Osteoblast (primary cell): ENCODE measurements around the gene ZNF519. TPM values are rescaled to one million over a fixed set of nuclear protein-coding genes. Genes with fewer than 3 reads are reported as not detected.
"Not testable (repeated sequence)": the region's sequence is repeated elsewhere in the genome, so short reads cannot be mapped to it uniquely, and the experiment has no call there.

Experiments
- DNase-seq: peaks from one replicate; pipeline ENCODE4 v3.0.0; 2011; ENCODE audit warnings: low spot score, mixed read lengths; ENCODE audit not compliant: insufficient read length; ENCODE audit errors: missing footprints
- H2AFZ ChIP-seq: 2 replicates; pipeline ENCODE4 v1.6.0; 2011; ENCODE audit warnings: mild to moderate bottlenecking, low read length
- H3K27ac ChIP-seq: 2 replicates; pipeline ENCODE4 v1.5.1; 2011; ENCODE audit warnings: mild to moderate bottlenecking, low read depth, low read length, moderate library complexity
- H3K27me3 ChIP-seq: 2 replicates; pipeline ENCODE4 v1.6.0; 2012; ENCODE audit warnings: mild to moderate bottlenecking, control low read depth, inconsistent platforms, low read length, moderate library complexity; ENCODE audit not compliant: insufficient read depth
- H3K36me3 ChIP-seq: 2 replicates; pipeline ENCODE4 v1.5.1; 2011; ENCODE audit warnings: mild to moderate bottlenecking, low read length, control low read depth, moderate library complexity; ENCODE audit not compliant: insufficient read depth
- H3K4me1 ChIP-seq: 2 replicates; pipeline ENCODE4 v1.5.1; 2011; ENCODE audit warnings: mild to moderate bottlenecking, low read length, control low read depth, moderate library complexity; ENCODE audit not compliant: insufficient read depth
- H3K4me2 ChIP-seq: 2 replicates; pipeline ENCODE4 v1.6.0; 2011; ENCODE audit warnings: mild to moderate bottlenecking, low read length; ENCODE audit not compliant: insufficient read depth
- H3K4me3 ChIP-seq: fragments of 200-600 bp; sonication (generic); 3 replicates; pipeline ENCODE4 v1.5.1; 2012; ENCODE audit warnings: mild to moderate bottlenecking, low read length, inconsistent platforms; ENCODE audit not compliant: insufficient read depth
- H3K79me2 ChIP-seq: 2 replicates; pipeline ENCODE4 v1.6.0; 2012; ENCODE audit warnings: mild to moderate bottlenecking, low read length, control low read depth, inconsistent platforms; ENCODE audit not compliant: insufficient read depth
- H3K9me3 ChIP-seq: 2 replicates; pipeline ENCODE4 v1.5.1; 2011; ENCODE audit warnings: low read depth, low read length, control low read depth
- H4K20me1 ChIP-seq: 2 replicates; pipeline ENCODE4 v1.6.0; 2012; ENCODE audit warnings: mild to moderate bottlenecking, low read length, control low read depth; ENCODE audit not compliant: insufficient read depth
- CTCF ChIP-seq: IDR thresholded peaks from 2 replicates; pipeline ENCODE4 v1.5.1; 2011; ENCODE audit warnings: mild to moderate bottlenecking, low read depth, low read length, moderate library complexity; ENCODE audit errors: extremely low read depth
- total RNA-seq: library from RNA; depleted of rRNA; stranded (reverse); fragments of >200 nt; gene quantifications from 2 replicates; pipeline ENCODE4 v1.2.3, GENCODE V29; 2012

Gene ZNF519
- 5.4 and 12.4 TPM in 2 replicates for total RNA-seq

- H3K27me3 ChIP-seq, H3K4me1 ChIP-seq, H3K79me2 ChIP-seq, H4K20me1 ChIP-seq, H3K9me3 ChIP-seq, H3K27ac ChIP-seq, H3K36me3 ChIP-seq: not testable (repeated sequence)
- peak within 1 kb of the TSS; percentile 96 for H2AFZ ChIP-seq
- H3K4me3 ChIP-seq: peak within 1 kb of the TSS; percentile 81
- DNase-seq: peak; percentile 86
- peak within 1 kb of the TSS; percentile 65 for H3K4me2 ChIP-seq
Measured at GRCh38 chr18:14132271-14132700, at the start of gene ZNF519. ZNF519 (minus strand) TSS chr18:14132435; CDS start chr18:14132277, 158 bp downstream.

GRCh38 chr18:14179306-14179705 is 47.1 kb upstream of the ZNF519 start:
- H3K27ac ChIP-seq: no peak overlapping the region
- H3K4me3 ChIP-seq: peak overlapping the region; percentile 75
- DNase-seq: peak; percentile 19
- peaks cover 4% of the 10 kb centered on the region for H3K79me2 ChIP-seq
- no peaks in the 10 kb centered on the region for H3K4me1 ChIP-seq
- H3K27me3 ChIP-seq: no peaks in the 10 kb centered on the region
- H3K9me3 ChIP-seq: no peaks in the 10 kb centered on the region
- H4K20me1 ChIP-seq: no peaks in the 10 kb centered on the region
- peak overlapping the region; percentile 78 for H2AFZ ChIP-seq
- TF ChIP-seq CTCF: no peak
- no peaks in the 10 kb centered on the region for H3K36me3 ChIP-seq
- H3K4me2 ChIP-seq: peak overlapping the region; percentile 57

- Histone ChIP-seq H3K4me2 (peak overlapping the region; percentile 57), H3K4me3 (peak overlapping the region; percentile 75), H2AFZ (peak overlapping the region; percentile 78)
- H3K36me3 ChIP-seq, H4K20me1 ChIP-seq, H3K27me3 ChIP-seq, H3K79me2 ChIP-seq, H3K4me1 ChIP-seq, H3K9me3 ChIP-seq, H3K27ac ChIP-seq: not testable (repeated sequence)
- DNase-seq: peak; percentile 82
- peak; percentile 55 for TF ChIP-seq CTCF
Measured at GRCh38 chr18:14178321-14179196, 46.3 kb upstream of the ZNF519 start.

- H4K20me1 ChIP-seq, H3K4me2 ChIP-seq, H3K9me3 ChIP-seq, H3K79me2 ChIP-seq, H3K27ac ChIP-seq, H3K36me3 ChIP-seq, H2AFZ ChIP-seq, H3K4me1 ChIP-seq, H3K4me3 ChIP-seq, H3K27me3 ChIP-seq: not testable (repeated sequence)
- peak; percentile 8 for DNase-seq
Measured at GRCh38 chr18:14177540-14178320, 45.5 kb upstream of the ZNF519 start.

- not testable (repeated sequence) for H3K27me3 ChIP-seq, H2AFZ ChIP-seq, H3K36me3 ChIP-seq, H3K4me1 ChIP-seq, H4K20me1 ChIP-seq, H3K9me3 ChIP-seq, H3K4me2 ChIP-seq, H3K79me2 ChIP-seq, H3K4me3 ChIP-seq, H3K27ac ChIP-seq, DNase-seq
Measured at GRCh38 chr18:14175404-14175803, 43.2 kb upstream of the ZNF519 start.
